Suppressor macrophage treated with lipopolysaccharide for 4 hours (primary cell): ENCODE data around the gene ENTPD7.

Experiments
- DNase-seq: peaks from one replicate; pipeline ENCODE4 v3.0.0-alpha.2; 2020

Gene ENTPD7

DNA sequence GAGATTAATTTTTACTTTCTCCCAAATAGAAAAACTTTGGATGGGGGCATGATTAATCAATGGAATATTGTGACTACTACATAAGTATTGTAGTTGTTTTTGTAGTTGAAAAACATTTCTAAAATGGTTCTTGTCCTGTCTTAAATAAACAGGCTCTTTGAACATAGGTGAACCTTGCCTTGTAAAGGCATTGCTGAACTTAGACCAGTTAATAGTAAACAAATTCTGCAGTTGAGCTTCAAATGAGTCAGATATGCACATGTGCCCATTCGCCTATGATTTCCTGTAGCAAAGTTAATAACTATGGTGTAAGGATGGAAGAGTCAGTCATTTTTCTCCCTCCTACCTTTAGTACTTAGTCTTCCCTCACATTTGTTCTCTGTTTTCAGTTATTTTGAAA, 95.4 kb downstream of the ENTPD7 start:
- no peak for DNase-seq
